ENCODE measurements around the gene PLCL2. TPM values are rescaled to one million over a fixed set of nuclear protein-coding genes. Genes with fewer than 3 reads are reported as not detected.

PLCL2 gene
- total and polyA plus RNA-seq, 5 donors from 2014 or later: 27.1 to 42.9 (median 33.5) TPM

GRCh38 chr3:17011728-17012338 lies 127.1 kb downstream of the PLCL2 start:
- Histone ChIP-seq H3K27me3 (ENCODE audit: control insufficient read depth, insufficient read depth, low read length) (no peaks in the 10 kb centered on the region), H3K4me3 (ENCODE audit: low read depth, low read length) (no peak overlapping the region), H3K27ac (ENCODE audit: insufficient read depth, low read length, poor library complexity, severe bottlenecking) (no peak overlapping the region), H3K4me1 (ENCODE audit: control insufficient read depth, insufficient read depth, low read length, poor library complexity, severe bottlenecking) (no peaks in the 10 kb centered on the region), H3K9me3 (ENCODE audit: control insufficient read depth in 2 of 2, low read length in 2 of 2) (no peaks in the 10 kb centered on the region), H3K36me3 (ENCODE audit: control insufficient read depth, insufficient read depth, low read length) (peaks cover 46% of the 10 kb centered on the region)
- Mint-ChIP-seq H3K27ac (no peak overlapping the region), H3K27me3 (no peaks in the 10 kb centered on the region), H3K9me3 (no peaks in the 10 kb centered on the region), H3K36me3 (peaks cover 39% of the 10 kb centered on the region), H3K4me1 (peaks cover 19 to 40% (median 30%) of the 10 kb centered on the region in 4 donors), H3K4me3 (no peak overlapping the region)
- no peak for DNase-seq
- ATAC-seq (ENCODE audit: low read depth in 2 of 2): no peak

- H3K27me3 Mint-ChIP-seq: no peaks in the 10 kb centered on the region
- Histone ChIP-seq H3K4me1 (ENCODE audit: control insufficient read depth, insufficient read depth, low read length, poor library complexity, severe bottlenecking) (no peaks in the 10 kb centered on the region), H3K36me3 (ENCODE audit: control insufficient read depth, insufficient read depth, low read length) (peaks cover 48% of the 10 kb centered on the region), H3K9me3 (ENCODE audit: control insufficient read depth in 2 of 2, low read length in 2 of 2) (no peaks in the 10 kb centered on the region), H3K4me3 (ENCODE audit: low read depth, low read length) (no peak overlapping the region), H3K27me3 (ENCODE audit: control insufficient read depth, insufficient read depth, low read length) (no peaks in the 10 kb centered on the region), H3K27ac (ENCODE audit: insufficient read depth, low read length, poor library complexity, severe bottlenecking) (no peak overlapping the region)
- peaks cover 0 to 2% (median 0%) of the 10 kb centered on the region in 7 donors for H3K9me3 Mint-ChIP-seq
- no peak overlapping the region for H3K4me3 Mint-ChIP-seq
- peaks cover 46% of the 10 kb centered on the region for H3K36me3 Mint-ChIP-seq
- ATAC-seq (ENCODE audit: low read depth in 2 of 2) (no peak), DNase-seq (no peak)
- H3K27ac Mint-ChIP-seq: peak overlapping the region in 2 of 3 donors; percentile 37 to 64
- H3K4me1 Mint-ChIP-seq: peaks cover 19 to 35% (median 27%) of the 10 kb centered on the region in 4 donors
Measured at GRCh38 chr3:17013050-17013449, 128.3 kb downstream of the PLCL2 start.

- Histone ChIP-seq H3K27ac (ENCODE audit: insufficient read depth, low read length, poor library complexity, severe bottlenecking) (no peak overlapping the region), H3K9me3 (ENCODE audit: control insufficient read depth in 2 of 2, low read length in 2 of 2) (no peaks in the 10 kb centered on the region), H3K36me3 (ENCODE audit: control insufficient read depth, insufficient read depth, low read length) (peaks cover 48% of the 10 kb centered on the region), H3K27me3 (ENCODE audit: control insufficient read depth, insufficient read depth, low read length) (no peaks in the 10 kb centered on the region), H3K4me1 (ENCODE audit: control insufficient read depth, insufficient read depth, low read length, poor library complexity, severe bottlenecking) (no peaks in the 10 kb centered on the region), H3K4me3 (ENCODE audit: low read depth, low read length) (no peak overlapping the region)
- H3K9me3 Mint-ChIP-seq: peaks cover 0 to 2% (median 0%) of the 10 kb centered on the region in 7 donors
- H3K27me3 Mint-ChIP-seq: no peaks in the 10 kb centered on the region
- peak overlapping the region in 2 of 3 donors; percentile 18 to 37 for H3K27ac Mint-ChIP-seq
- peaks cover 47% of the 10 kb centered on the region for H3K36me3 Mint-ChIP-seq
- no peak overlapping the region for H3K4me3 Mint-ChIP-seq
- no peak for ATAC-seq (ENCODE audit: low read depth in 2 of 2)
- no peak for DNase-seq
- H3K4me1 Mint-ChIP-seq: peaks cover 19 to 32% (median 26%) of the 10 kb centered on the region in 4 donors
Measured at GRCh38 chr3:17013571-17013970, 128.8 kb downstream of the PLCL2 start.

GRCh38 chr3:17014284-17014683 lies 129.5 kb downstream of the PLCL2 start:
- Mint-ChIP-seq H3K4me3 (no peak overlapping the region), H3K9me3 (peaks cover 0 to 2% (median 0%) of the 10 kb centered on the region in 7 donors), H3K27me3 (no peaks in the 10 kb centered on the region), H3K4me1 (peaks cover 19 to 30% (median 25%) of the 10 kb centered on the region in 4 donors), H3K27ac (no peak overlapping the region), H3K36me3 (peaks cover 47% of the 10 kb centered on the region)
- Histone ChIP-seq H3K9me3 (ENCODE audit: control insufficient read depth in 2 of 2, low read length in 2 of 2) (no peaks in the 10 kb centered on the region), H3K36me3 (ENCODE audit: control insufficient read depth, insufficient read depth, low read length) (peaks cover 48% of the 10 kb centered on the region), H3K27me3 (ENCODE audit: control insufficient read depth, insufficient read depth, low read length) (no peaks in the 10 kb centered on the region), H3K27ac (ENCODE audit: insufficient read depth, low read length, poor library complexity, severe bottlenecking) (no peak overlapping the region), H3K4me3 (ENCODE audit: low read depth, low read length) (no peak overlapping the region), H3K4me1 (ENCODE audit: control insufficient read depth, insufficient read depth, low read length, poor library complexity, severe bottlenecking) (no peaks in the 10 kb centered on the region)
- ATAC-seq (ENCODE audit: low read depth in 2 of 2) (no peak), DNase-seq (no peak)

GRCh38 chr3:17014709-17015108 lies 130.0 kb downstream of the PLCL2 start:
- Mint-ChIP-seq H3K27ac (no peak overlapping the region), H3K9me3 (peaks cover 0 to 2% (median 0%) of the 10 kb centered on the region in 7 donors), H3K36me3 (peaks cover 47% of the 10 kb centered on the region), H3K4me3 (no peak overlapping the region), H3K27me3 (no peaks in the 10 kb centered on the region), H3K4me1 (peaks cover 18 to 29% (median 23%) of the 10 kb centered on the region in 4 donors)
- no peaks in the 10 kb centered on the region for H3K27me3 ChIP-seq (ENCODE audit: control insufficient read depth, insufficient read depth, low read length)
- H3K4me3 ChIP-seq (ENCODE audit: low read depth, low read length): no peak overlapping the region
- peaks cover 44% of the 10 kb centered on the region for H3K36me3 ChIP-seq (ENCODE audit: control insufficient read depth, insufficient read depth, low read length)
- ATAC-seq (ENCODE audit: low read depth in 2 of 2) (no peak), DNase-seq (no peak)
- no peaks in the 10 kb centered on the region for H3K9me3 ChIP-seq (ENCODE audit: control insufficient read depth in 2 of 2, low read length in 2 of 2)
- no peaks in the 10 kb centered on the region for H3K4me1 ChIP-seq (ENCODE audit: control insufficient read depth, insufficient read depth, low read length, poor library complexity, severe bottlenecking)
- no peak overlapping the region for H3K27ac ChIP-seq (ENCODE audit: insufficient read depth, low read length, poor library complexity, severe bottlenecking)

- Histone ChIP-seq H3K4me1 (ENCODE audit: control insufficient read depth, insufficient read depth, low read length, poor library complexity, severe bottlenecking) (no peaks in the 10 kb centered on the region), H3K9me3 (ENCODE audit: control insufficient read depth in 2 of 2, low read length in 2 of 2) (no peaks in the 10 kb centered on the region), H3K27ac (ENCODE audit: insufficient read depth, low read length, poor library complexity, severe bottlenecking) (no peak overlapping the region), H3K4me3 (ENCODE audit: low read depth, low read length) (no peak overlapping the region), H3K36me3 (ENCODE audit: control insufficient read depth, insufficient read depth, low read length) (peaks cover 9% of the 10 kb centered on the region), H3K27me3 (ENCODE audit: control insufficient read depth, insufficient read depth, low read length) (no peaks in the 10 kb centered on the region)
- no peak for DNase-seq
- Mint-ChIP-seq H3K4me3 (peak overlapping the region in 1 of 4 donors; percentile 61), H3K9me3 (peaks cover 0 to 2% (median 0%) of the 10 kb centered on the region in 7 donors), H3K27me3 (no peaks in the 10 kb centered on the region), H3K27ac (peak overlapping the region in 2 of 3 donors; percentile 26 to 53), H3K4me1 (peaks cover 21 to 57% (median 41%) of the 10 kb centered on the region in 4 donors), H3K36me3 (peaks cover 29% of the 10 kb centered on the region)
- ATAC-seq (ENCODE audit: low read depth in 2 of 2): no peak
Measured at GRCh38 chr3:17021614-17022013, 136.9 kb downstream of the PLCL2 start.

- Mint-ChIP-seq H3K4me1 (peaks cover 21 to 57% (median 40%) of the 10 kb centered on the region in 4 donors), H3K9me3 (no peaks in the 10 kb centered on the region), H3K4me3 (peak overlapping the region in 1 of 4 donors; percentile 47), H3K27me3 (no peaks in the 10 kb centered on the region), H3K27ac (peak overlapping the region; percentile 49 to 64 (median 60)), H3K36me3 (peaks cover 18% of the 10 kb centered on the region)
- ATAC-seq (ENCODE audit: low read depth in 2 of 2) (peak; percentile 83 to 90), DNase-seq (peak in 1 of 3 donors; percentile 45)
- Histone ChIP-seq H3K4me3 (ENCODE audit: low read depth, low read length) (no peak overlapping the region), H3K9me3 (ENCODE audit: control insufficient read depth in 2 of 2, low read length in 2 of 2) (no peaks in the 10 kb centered on the region), H3K4me1 (ENCODE audit: control insufficient read depth, insufficient read depth, low read length, poor library complexity, severe bottlenecking) (no peaks in the 10 kb centered on the region), H3K36me3 (ENCODE audit: control insufficient read depth, insufficient read depth, low read length) (peaks cover 6% of the 10 kb centered on the region), H3K27me3 (ENCODE audit: control insufficient read depth, insufficient read depth, low read length) (no peaks in the 10 kb centered on the region), H3K27ac (ENCODE audit: insufficient read depth, low read length, poor library complexity, severe bottlenecking) (no peak overlapping the region)
Measured at GRCh38 chr3:17023006-17023664, 138.4 kb downstream of the PLCL2 start.

Measured in CD4-positive, CD25-positive, alpha-beta regulatory T cell (primary cell).